Effector memory CD8-positive, alpha-beta T cell (primary cell): ENCODE results near the gene WFS1.

Experiments
- ATAC-seq: fragments of 150-1000 bp; cut with Tn5 transposase; replicated peaks from 2 replicates; pipeline ENCODE4 v1.10.0; 2021; ENCODE audit warnings: mild to moderate bottlenecking, moderate library complexity
- DNase-seq, 3 experiments: peaks; one replicate each; pipeline ENCODE4 v3.0.0; 2021
- H3K27ac Mint-ChIP-seq, 2 donors: one replicate each; pipeline ENCODE4 v1.8.0; 2022; ENCODE audit warnings: mild to moderate bottlenecking in 2 of 2, mixed read lengths in 2 of 2, moderate library complexity in 2 of 2
- H3K27me3 Mint-ChIP-seq, 2 donors: one replicate each; pipeline ENCODE4 v1.8.0; 2022; ENCODE audit warnings: mixed read lengths in 2 of 2
- H3K36me3 Mint-ChIP-seq: one replicate; pipeline ENCODE4 v1.8.0; 2022; ENCODE audit warnings: mild to moderate bottlenecking, moderate library complexity, mixed read lengths; ENCODE audit not compliant: insufficient read depth
- H3K4me1 Mint-ChIP-seq, 2 donors: one replicate each; pipeline ENCODE4 v1.8.0; 2022; ENCODE audit warnings: low read depth in 2 of 2, mixed read lengths in 2 of 2
- H3K4me3 Mint-ChIP-seq, 2 donors: one replicate each; pipeline ENCODE4 v1.8.0; 2022; ENCODE audit warnings: mild to moderate bottlenecking in 2 of 2, mixed read lengths in 2 of 2, moderate library complexity in 2 of 2
- H3K9me3 Mint-ChIP-seq, 2 donors: one replicate each; pipeline ENCODE4 v1.8.0; 2022; ENCODE audit warnings: mixed read lengths in 2 of 2

WFS1 gene

DNA sequence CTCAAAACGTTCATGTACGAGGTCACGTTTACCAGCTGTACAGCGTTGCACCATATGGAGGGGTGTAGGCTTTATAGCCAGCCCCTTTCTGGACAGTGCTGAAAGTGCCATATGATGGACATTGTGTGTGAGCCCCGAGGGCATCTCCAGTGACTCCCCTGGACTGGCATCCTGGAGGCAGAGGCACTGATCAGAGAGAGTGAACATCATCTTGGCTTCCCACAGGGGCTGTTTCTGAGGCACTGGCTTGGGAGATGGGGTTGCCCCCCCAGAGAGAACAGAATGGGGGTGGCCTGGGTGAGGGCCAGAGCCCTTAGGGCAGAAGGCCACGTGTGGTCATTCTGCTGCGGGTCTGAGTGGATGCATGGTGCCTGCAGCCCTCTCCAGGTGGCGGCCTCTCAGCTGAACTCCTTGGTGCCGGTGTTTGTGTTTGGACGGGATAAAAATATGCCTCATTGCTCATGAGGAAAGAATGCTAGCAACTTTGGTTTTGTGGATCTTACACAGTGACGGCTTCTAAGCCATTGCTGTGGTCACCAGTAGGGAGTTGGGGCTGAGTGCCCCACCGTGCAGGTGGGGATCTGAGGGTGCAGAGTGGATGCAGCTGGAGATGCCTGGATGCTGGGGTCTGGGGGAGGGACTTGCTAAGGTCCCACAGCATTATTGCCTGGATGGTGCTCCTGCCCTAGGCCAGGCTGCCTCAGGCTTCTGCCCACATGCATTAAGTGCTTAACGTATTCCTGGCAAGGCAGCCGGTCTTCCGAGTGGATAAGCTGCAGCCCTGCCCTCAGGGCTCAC is 3.4 kb downstream of the WFS1 start:
- Mint-ChIP-seq H3K4me1 (peaks cover 11 to 26% of the 10 kb centered on the region in 2 donors), H3K36me3 (peaks cover 9% of the 10 kb centered on the region), H3K9me3 (no peaks in the 10 kb centered on the region), H3K4me3 (no peak overlapping the region), H3K27ac (no peak overlapping the region), H3K27me3 (peaks cover 4 to 9% of the 10 kb centered on the region in 2 donors)
- DNase-seq (no peak), ATAC-seq (no peak)

- Mint-ChIP-seq H3K36me3 (peaks cover 9% of the 10 kb centered on the region), H3K4me3 (no peak overlapping the region), H3K27ac (no peak overlapping the region), H3K27me3 (peaks cover 4 to 9% of the 10 kb centered on the region in 2 donors), H3K9me3 (no peaks in the 10 kb centered on the region), H3K4me1 (peaks cover 13 to 28% of the 10 kb centered on the region in 2 donors)
- ATAC-seq (no peak), DNase-seq (no peak)
These were observed 4.0 kb downstream of the WFS1 start for GRCh38 chr4:6273661-6273990.

DNA sequence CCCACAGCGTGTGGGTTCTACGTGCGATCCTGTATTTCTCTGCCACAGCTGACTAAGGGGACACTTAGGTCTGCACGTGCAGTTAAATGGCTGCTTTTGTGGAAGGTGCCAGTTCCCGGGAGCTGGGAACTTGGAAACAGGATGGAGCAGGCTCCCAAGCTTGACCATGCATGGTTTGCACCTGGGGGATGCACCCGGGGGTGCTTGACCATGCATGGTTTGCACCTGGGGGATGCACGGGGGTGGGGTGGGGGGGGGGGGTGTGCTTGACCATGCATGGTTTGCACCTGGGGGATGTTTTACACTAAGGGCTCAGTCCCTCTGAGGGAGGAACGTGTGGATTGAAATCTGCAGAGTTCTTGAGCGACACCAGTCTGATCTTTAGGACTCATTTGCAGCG is 5.7 kb downstream of the WFS1 start:
- Mint-ChIP-seq H3K4me1 (peaks cover 11 to 29% of the 10 kb centered on the region in 2 donors), H3K27ac (no peak overlapping the region), H3K36me3 (peaks cover 3% of the 10 kb centered on the region), H3K27me3 (peaks cover 4 to 9% of the 10 kb centered on the region in 2 donors), H3K9me3 (no peaks in the 10 kb centered on the region), H3K4me3 (no peak overlapping the region)
- DNase-seq: no peak
- ATAC-seq: no peak

DNA sequence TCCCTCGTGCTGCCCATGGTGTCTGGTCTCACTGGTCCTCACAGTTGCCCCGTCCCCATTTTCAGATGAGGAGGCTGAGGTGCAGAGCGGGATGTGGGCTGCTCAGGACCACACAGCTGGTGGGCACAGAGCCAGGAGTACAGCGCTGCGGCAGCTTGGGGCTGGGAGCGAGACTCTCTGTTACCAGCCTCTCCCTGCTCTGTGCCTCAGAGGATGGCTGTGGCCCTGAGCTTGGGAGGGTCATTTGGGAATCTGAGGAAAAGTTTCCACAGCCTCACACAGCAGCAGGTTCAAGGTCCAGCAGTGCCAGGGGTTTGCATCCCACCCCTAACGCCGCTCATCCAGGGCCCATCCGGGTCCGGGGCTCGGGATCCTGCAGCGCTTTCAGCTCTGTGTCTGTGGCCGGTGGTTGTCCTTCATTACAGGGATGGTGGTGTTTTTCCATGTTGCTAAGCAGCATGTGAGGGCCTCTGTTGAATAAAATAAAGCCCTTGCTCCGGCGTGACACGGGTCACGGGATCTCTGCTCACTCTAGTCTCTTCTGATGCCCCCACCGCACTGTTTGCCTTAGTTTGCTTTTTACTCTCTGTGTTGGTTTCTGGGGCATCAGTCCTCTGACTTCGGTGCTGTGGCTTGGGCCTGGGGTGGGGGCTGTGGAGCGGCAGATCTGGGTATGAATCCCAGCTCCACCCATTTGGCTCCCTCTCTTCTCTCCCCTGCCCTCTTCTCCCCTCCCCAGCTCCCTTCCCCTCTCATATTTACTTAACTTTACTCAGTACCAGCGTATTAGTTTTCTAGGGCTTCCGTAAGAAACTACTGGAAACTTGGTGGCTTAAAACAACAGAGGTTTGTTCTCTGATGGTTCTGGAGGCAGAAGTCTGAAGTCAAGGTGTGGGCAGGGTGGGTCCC is 6.5 kb downstream of the WFS1 start:
- no peaks in the 10 kb centered on the region for H3K9me3 Mint-ChIP-seq
- peaks cover 3% of the 10 kb centered on the region for H3K36me3 Mint-ChIP-seq
- DNase-seq (no peak), ATAC-seq (no peak)
- no peak overlapping the region for H3K4me3 Mint-ChIP-seq
- H3K4me1 Mint-ChIP-seq: peaks cover 4 to 25% of the 10 kb centered on the region in 2 donors
- H3K27me3 Mint-ChIP-seq: peaks cover 4 to 9% of the 10 kb centered on the region in 2 donors
- no peak overlapping the region for H3K27ac Mint-ChIP-seq

DNA sequence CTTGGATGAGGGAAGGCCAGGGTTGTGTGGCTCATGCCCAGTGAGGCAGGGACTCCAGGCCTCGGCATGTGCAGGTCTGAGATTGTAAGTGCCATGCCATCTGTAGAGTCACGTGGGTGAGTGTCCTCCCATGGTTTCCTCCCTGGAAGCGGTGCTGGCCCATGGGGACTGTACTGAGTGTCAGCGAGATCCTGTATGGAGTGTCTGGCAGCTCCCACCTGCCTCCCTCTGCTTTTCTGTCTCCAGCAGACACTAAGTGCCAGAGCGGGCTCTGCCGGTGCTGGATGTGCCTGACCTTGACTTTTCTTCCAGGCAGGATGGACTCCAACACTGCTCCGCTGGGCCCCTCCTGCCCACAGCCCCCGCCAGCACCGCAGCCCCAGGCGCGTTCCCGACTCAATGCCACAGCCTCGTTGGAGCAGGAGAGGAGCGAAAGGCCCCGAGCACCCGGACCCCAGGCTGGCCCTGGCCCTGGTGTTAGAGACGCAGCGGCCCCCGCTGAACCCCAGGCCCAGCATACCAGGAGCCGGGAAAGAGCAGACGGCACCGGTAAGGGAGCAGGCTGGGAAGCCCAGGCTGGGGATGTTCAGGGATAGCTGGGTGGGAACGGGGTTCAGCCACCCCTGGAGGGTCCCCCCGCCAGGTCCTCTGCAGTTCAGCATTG is 7.6 kb downstream of the WFS1 start:
- Mint-ChIP-seq H3K4me1 (peaks cover 4 to 19% of the 10 kb centered on the region in 2 donors), H3K9me3 (no peaks in the 10 kb centered on the region), H3K36me3 (no peaks in the 10 kb centered on the region), H3K27me3 (no peaks in the 10 kb centered on the region), H3K4me3 (no peak overlapping the region), H3K27ac (no peak overlapping the region)
- DNase-seq: no peak
- no peak for ATAC-seq

GRCh38 chr4:6277935-6278800 is 8.5 kb downstream of the WFS1 start:
- H3K4me1 Mint-ChIP-seq: peaks cover 4 to 15% of the 10 kb centered on the region in 2 donors

DNA sequence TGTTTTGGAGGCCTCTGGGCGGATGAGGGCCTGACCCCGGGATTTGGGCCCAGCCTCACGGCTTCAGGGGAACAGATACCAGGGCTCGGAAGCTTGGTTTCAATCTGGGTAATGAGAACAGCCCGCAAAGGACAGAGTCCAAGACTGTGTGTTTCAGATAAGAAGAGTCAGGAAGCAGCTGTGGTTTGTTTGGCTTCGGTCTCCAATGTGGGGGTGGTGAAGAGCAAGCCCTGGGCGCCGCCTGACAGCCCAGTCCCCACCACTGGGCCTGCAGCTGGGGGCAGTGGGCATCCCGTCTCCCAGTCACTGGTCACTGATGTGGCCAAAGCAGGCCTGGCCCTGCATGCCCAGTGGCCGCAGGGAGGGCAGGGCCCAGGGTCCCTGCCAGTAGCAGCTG is 9.1 kb downstream of the WFS1 start:
- DNase-seq (no peak), ATAC-seq (peak; percentile 72)
- Mint-ChIP-seq H3K36me3 (no peaks in the 10 kb centered on the region), H3K4me3 (peak overlapping the region; percentile 55 to 56), H3K9me3 (no peaks in the 10 kb centered on the region), H3K27me3 (no peaks in the 10 kb centered on the region), H3K27ac (peak overlapping the region; percentile 8 to 75), H3K4me1 (peaks cover 4 to 15% of the 10 kb centered on the region in 2 donors)

More at GRCh38 chr4:6277935-6278800, 8.5 kb downstream of the WFS1 start:
- no peaks in the 10 kb centered on the region for H3K9me3 Mint-ChIP-seq
- no peaks in the 10 kb centered on the region for H3K27me3 Mint-ChIP-seq
- DNase-seq (no peak), ATAC-seq (peak; percentile 17)
- peak overlapping the region; percentile 8 to 75 for H3K27ac Mint-ChIP-seq
- peak overlapping the region; percentile 55 to 56 for H3K4me3 Mint-ChIP-seq
- H3K36me3 Mint-ChIP-seq: no peaks in the 10 kb centered on the region

DNA sequence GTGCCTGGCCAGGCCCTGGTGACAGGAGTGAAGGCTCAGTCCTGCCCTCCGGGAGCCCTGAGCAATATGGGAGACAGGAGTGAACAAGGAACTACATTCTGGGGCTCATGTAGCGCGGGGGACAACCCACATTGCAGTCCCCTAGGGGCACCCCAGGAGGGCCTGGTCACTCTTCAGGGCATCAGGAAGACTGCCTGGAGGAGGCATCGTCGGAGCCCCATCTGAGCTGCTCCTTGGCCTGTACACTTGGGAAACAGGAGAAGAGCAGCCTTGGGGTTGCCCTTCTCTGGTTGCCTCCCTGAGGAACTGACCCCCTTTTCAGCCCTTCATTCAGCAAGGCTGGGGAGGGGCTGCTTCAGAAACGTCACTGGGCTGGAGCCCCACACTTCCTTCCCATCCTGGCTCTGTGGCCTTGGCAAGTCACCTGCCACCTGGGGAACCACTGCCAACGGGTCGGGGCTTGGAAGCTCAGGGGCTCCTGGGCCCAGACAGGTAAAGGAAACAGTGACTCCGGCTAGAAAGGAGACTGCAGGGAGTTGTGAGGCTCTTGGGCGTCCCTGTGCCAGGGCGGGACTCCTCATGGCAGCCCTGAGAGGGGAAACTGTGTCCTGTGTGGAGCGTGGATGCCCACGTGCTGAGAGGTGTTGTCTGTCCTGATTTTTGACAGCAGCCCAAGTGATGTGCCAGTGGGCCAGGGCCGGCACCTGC is 10.1 kb downstream of the WFS1 start:
- DNase-seq (no peak), ATAC-seq (no peak)
- Mint-ChIP-seq H3K9me3 (no peaks in the 10 kb centered on the region), H3K4me3 (no peak overlapping the region), H3K4me1 (peaks cover 4 to 12% of the 10 kb centered on the region in 2 donors), H3K36me3 (no peaks in the 10 kb centered on the region), H3K27me3 (no peaks in the 10 kb centered on the region), H3K27ac (no peak overlapping the region)

DNA sequence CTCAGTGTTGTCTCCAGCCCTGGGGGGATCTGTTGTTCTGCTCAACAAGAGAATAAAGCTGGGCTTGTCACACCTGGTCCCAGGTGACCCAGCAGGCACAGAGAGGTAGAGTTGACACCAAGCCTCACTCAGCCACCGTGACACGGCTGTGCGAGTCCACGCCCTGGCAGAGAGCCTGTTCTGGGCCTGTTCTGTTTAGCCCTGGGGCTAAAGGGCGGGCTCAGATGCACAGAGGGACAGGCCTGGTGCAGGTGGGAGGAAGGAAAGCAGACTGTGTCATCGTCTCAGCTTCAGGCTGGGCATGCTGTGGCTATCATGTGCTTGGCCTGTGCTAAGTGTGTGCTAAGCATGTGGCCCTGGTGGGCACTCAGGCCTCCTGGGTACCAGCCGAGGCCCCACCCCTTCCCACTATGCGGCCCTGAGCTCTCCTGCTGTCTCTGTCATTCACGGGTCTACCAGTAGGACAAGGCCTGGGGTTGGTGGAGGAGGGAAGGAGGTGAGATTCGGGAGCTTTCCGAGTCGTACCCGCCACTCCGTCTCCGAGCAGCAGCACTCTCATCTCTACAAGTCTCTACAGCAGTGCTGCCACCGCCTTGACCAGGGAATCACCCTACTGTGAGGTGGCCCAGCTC is 10.8 kb downstream of the WFS1 start:
- Mint-ChIP-seq H3K4me1 (peaks cover 4 to 12% of the 10 kb centered on the region in 2 donors), H3K27ac (peak overlapping the region in 1 of 2 donors; percentile 81), H3K9me3 (no peaks in the 10 kb centered on the region), H3K4me3 (no peak overlapping the region), H3K27me3 (no peaks in the 10 kb centered on the region), H3K36me3 (no peaks in the 10 kb centered on the region)
- DNase-seq (no peak), ATAC-seq (no peak)

DNA sequence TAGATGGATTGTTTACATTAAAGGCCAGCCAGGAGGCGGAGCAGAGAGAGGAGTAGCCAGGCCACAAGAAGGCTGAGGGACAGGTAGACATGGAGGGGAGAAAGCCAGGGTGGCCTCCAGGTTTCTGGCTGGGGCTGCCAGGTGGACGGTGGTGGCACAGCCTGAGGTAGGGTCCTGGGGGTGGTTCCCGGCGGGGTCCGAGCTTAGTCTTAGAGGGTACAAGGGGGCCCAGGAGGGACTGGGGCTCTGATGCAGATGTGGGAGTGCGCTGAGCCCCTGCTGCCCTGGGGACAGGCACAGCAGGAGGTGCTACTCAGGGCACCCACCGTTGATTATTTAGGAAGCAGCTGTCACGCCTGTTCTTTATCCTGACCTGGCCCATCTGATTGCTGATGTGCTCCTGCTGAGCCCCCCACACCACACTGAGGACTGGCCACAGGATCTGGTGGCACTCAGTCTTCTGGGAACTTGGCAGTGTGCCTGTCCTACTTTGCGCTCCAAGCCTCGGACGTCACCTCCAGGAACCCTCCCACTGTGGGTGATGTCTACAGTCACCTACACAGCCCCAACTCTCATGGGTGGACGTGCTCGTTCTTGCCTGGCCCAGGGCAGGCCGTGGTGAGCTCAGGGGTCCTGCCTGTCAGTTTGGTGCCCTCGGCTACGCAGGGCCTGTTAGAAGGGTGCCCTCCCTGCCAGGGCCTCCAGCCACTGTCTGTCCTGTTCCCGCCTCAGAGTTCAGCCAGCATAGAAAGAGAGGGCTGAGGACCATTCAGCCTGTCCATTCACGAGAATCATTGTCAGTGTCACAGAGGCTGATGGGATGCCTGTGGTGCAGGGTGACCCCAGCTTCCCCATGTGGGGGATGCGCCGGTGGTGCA is 12.0 kb downstream of the WFS1 start:
- no peak overlapping the region for H3K27ac Mint-ChIP-seq
- no peak for DNase-seq
- no peaks in the 10 kb centered on the region for H3K27me3 Mint-ChIP-seq
- no peaks in the 10 kb centered on the region for H3K36me3 Mint-ChIP-seq
- no peak overlapping the region for H3K4me3 Mint-ChIP-seq
- peaks cover 4 to 12% of the 10 kb centered on the region in 2 donors for H3K4me1 Mint-ChIP-seq
- ATAC-seq: no peak
- H3K9me3 Mint-ChIP-seq: no peaks in the 10 kb centered on the region

DNA sequence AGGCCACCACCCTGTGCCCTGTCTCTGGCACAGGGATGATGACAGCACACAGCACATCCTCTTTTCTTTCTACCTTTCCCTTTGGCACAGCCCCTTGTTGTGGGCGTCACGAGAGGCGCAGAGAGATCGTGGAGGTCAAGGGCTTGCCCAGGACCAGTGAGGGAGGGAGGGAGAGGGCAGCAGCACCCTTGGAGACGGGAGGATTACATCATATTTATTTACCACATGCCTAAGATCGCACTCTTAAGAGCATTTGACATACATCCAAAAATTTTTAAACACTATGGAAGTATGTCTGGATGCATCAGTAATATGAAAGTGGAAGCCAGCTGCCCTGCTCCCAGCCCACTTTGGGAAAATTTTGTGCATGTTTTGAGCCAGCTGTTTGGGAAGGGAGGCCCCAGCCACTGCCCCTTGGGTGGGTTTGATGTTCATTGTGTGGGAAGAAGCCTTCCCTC is 12.7 kb downstream of the WFS1 start:
- DNase-seq: no peak
- no peak overlapping the region for H3K27ac Mint-ChIP-seq
- H3K9me3 Mint-ChIP-seq: no peaks in the 10 kb centered on the region
- no peaks in the 10 kb centered on the region for H3K36me3 Mint-ChIP-seq
- no peaks in the 10 kb centered on the region for H3K27me3 Mint-ChIP-seq
- no peak for ATAC-seq
- H3K4me1 Mint-ChIP-seq: peaks cover 4 to 12% of the 10 kb centered on the region in 2 donors
- no peak overlapping the region for H3K4me3 Mint-ChIP-seq
